KMS-11 (cell line): ENCODE results near the gene TRPV5.
A peak's percentile ranks its signal among the peaks of the same experiment; 100 is the strongest.

Source experiments
- H2AFZ ChIP-seq: fragments of 200-600 bp; sonication (generic); 2 replicates; pipeline ENCODE4 v1.6.1; 2016; ENCODE audit warnings: antibody characterized with exemption, mixed run types, low read depth
- H3K27ac ChIP-seq: fragments of 200-600 bp; sonication (generic); 2 replicates; pipeline ENCODE4 v1.6.1; 2016; ENCODE audit warnings: mild to moderate bottlenecking, mixed run types
- H3K27me3 ChIP-seq: fragments of 200-600 bp; sonication (generic); 2 replicates; pipeline ENCODE4 v1.6.1; 2017; ENCODE audit warnings: mild to moderate bottlenecking, low read depth, mixed run types, moderate library complexity; ENCODE audit not compliant: insufficient read depth
- H3K36me3 ChIP-seq: fragments of 200-600 bp; sonication (generic); 2 replicates; pipeline ENCODE4 v1.6.1; 2017; ENCODE audit warnings: mild to moderate bottlenecking, mixed run types; ENCODE audit not compliant: insufficient read depth
- H3K4me1 ChIP-seq: fragments of 200-600 bp; sonication (generic); 2 replicates; pipeline ENCODE4 v1.6.1; 2016; ENCODE audit warnings: mild to moderate bottlenecking, low read depth, mixed run types; ENCODE audit not compliant: poor library complexity, severe bottlenecking
- H3K4me2 ChIP-seq: fragments of 200-600 bp; sonication (generic); 2 replicates; pipeline ENCODE4 v1.7.0; 2016; ENCODE audit warnings: mild to moderate bottlenecking, mixed run types
- H3K4me3 ChIP-seq: fragments of 200-600 bp; sonication (generic); IDR thresholded peaks from 2 replicates; pipeline ENCODE4 v1.6.1; 2017; ENCODE audit warnings: low read depth, low read length, mixed read lengths; ENCODE audit not compliant: insufficient read depth
- H3K79me2 ChIP-seq: fragments of 200-600 bp; sonication (generic); 2 replicates; pipeline ENCODE4 v1.6.1; 2016; ENCODE audit warnings: low read depth, mixed run types; ENCODE audit not compliant: insufficient read depth
- H3K9ac ChIP-seq: fragments of 200-600 bp; sonication (generic); 2 replicates; pipeline ENCODE4 v1.6.1; 2016; ENCODE audit warnings: mild to moderate bottlenecking, mixed run types
- H4K20me1 ChIP-seq: fragments of 200-600 bp; sonication (generic); 2 replicates; pipeline ENCODE4 v1.6.1; 2016; ENCODE audit warnings: mild to moderate bottlenecking, mixed run types; ENCODE audit not compliant: insufficient read depth
- TF ChIP-seq, protein P1 (sequence below): fragments of 200-600 bp; sonication (generic); conservative IDR thresholded peaks from 2 replicates; pipeline ENCODE4 v1.6.1; 2017; ENCODE audit warnings: low read depth, mild to moderate bottlenecking, antibody characterized with exemption, low read length, moderate library complexity, mixed read lengths

The TRPV5 gene

GRCh38 chr7:142883145-142883544 lies 50.4 kb downstream of the TRPV5 start:
- no peaks in the 10 kb centered on the region for H3K36me3 ChIP-seq
- H3K9ac ChIP-seq = no peak overlapping the region
- H3K27ac ChIP-seq = no peak overlapping the region
- H3K4me3 ChIP-seq = no peak overlapping the region
- H2AFZ ChIP-seq = no peak overlapping the region
- H3K4me1 ChIP-seq = no peaks in the 10 kb centered on the region
- H3K4me2 ChIP-seq = no peak overlapping the region
- H4K20me1 ChIP-seq = no peaks in the 10 kb centered on the region
- H3K79me2 ChIP-seq = no peaks in the 10 kb centered on the region
- no peaks in the 10 kb centered on the region for H3K27me3 ChIP-seq
- TF ChIP-seq, protein P1, sequence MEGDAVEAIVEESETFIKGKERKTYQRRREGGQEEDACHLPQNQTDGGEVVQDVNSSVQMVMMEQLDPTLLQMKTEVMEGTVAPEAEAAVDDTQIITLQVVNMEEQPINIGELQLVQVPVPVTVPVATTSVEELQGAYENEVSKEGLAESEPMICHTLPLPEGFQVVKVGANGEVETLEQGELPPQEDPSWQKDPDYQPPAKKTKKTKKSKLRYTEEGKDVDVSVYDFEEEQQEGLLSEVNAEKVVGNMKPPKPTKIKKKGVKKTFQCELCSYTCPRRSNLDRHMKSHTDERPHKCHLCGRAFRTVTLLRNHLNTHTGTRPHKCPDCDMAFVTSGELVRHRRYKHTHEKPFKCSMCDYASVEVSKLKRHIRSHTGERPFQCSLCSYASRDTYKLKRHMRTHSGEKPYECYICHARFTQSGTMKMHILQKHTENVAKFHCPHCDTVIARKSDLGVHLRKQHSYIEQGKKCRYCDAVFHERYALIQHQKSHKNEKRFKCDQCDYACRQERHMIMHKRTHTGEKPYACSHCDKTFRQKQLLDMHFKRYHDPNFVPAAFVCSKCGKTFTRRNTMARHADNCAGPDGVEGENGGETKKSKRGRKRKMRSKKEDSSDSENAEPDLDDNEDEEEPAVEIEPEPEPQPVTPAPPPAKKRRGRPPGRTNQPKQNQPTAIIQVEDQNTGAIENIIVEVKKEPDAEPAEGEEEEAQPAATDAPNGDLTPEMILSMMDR = no peak

- Histone ChIP-seq H3K4me3 (no peak overlapping the region), H3K4me2 (no peak overlapping the region), H4K20me1 (no peaks in the 10 kb centered on the region), H3K9ac (no peak overlapping the region), H3K27me3 (no peaks in the 10 kb centered on the region), H3K4me1 (no peaks in the 10 kb centered on the region), H3K27ac (no peak overlapping the region), H3K36me3 (no peaks in the 10 kb centered on the region), H3K79me2 (no peaks in the 10 kb centered on the region), H2AFZ (no peak overlapping the region)
- TF ChIP-seq, protein P1 = no peak
Measured at GRCh38 chr7:142882338-142882678, 51.2 kb downstream of the TRPV5 start.

DNA sequence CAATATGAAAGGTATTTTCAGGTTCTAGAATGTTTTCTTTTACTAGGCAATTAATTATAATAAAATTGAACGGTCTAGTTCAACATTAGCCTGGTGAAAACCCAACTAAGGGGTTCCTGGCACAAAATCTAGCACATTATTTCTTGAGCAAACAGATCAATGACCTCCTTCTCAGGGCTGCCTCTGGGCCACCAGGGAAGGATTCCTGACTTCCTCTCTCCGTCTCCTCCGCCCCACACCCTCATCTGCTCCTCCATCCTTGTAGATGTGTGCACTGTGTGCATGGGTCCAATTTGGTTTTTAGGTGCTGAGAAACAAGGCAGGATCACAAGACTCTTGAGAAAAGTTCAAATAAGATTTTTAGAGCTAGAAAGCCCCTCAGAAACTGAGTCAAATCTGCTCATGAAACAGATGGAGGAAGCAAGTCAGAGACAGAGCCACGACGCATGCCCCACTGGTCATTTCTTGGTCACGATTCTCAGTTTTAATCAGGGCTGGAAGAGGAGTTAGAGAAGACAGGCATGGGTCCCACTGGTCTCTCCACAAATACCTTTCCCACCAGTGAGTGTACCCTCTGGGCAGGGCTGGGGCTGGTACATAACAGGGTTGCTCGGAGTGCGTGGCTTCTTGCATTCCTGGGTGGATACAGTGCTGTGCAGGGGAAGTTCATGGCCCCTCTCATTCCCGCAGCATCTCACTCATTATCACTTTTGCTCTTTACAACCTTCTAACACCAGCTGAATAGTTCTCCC lies 51.8 kb downstream of the TRPV5 start:
- H3K4me1 ChIP-seq = no peaks in the 10 kb centered on the region
- H4K20me1 ChIP-seq = no peaks in the 10 kb centered on the region
- no peak overlapping the region for H3K9ac ChIP-seq
- H3K36me3 ChIP-seq = no peaks in the 10 kb centered on the region
- TF ChIP-seq, protein P1 = no peak
- H3K79me2 ChIP-seq = no peaks in the 10 kb centered on the region
- no peak overlapping the region for H3K4me2 ChIP-seq
- H3K4me3 ChIP-seq = no peak overlapping the region
- H2AFZ ChIP-seq = no peak overlapping the region
- H3K27ac ChIP-seq = no peak overlapping the region
- no peaks in the 10 kb centered on the region for H3K27me3 ChIP-seq

GRCh38 chr7:142880876-142881505 lies 52.6 kb downstream of the TRPV5 start:
- H3K79me2 ChIP-seq = no peaks in the 10 kb centered on the region
- no peak overlapping the region for H3K9ac ChIP-seq
- no peak overlapping the region for H3K27ac ChIP-seq
- no peak overlapping the region for H2AFZ ChIP-seq
- no peak overlapping the region for H3K4me2 ChIP-seq
- no peaks in the 10 kb centered on the region for H4K20me1 ChIP-seq
- TF ChIP-seq, protein P1 = peak; percentile 96
- no peak overlapping the region for H3K4me3 ChIP-seq
- H3K36me3 ChIP-seq = no peaks in the 10 kb centered on the region
- no peaks in the 10 kb centered on the region for H3K4me1 ChIP-seq
- no peaks in the 10 kb centered on the region for H3K27me3 ChIP-seq
